ENCODE measurements around the gene EIF2S1. TPM values are rescaled to one million over a fixed set of nuclear protein-coding genes. Genes with fewer than 3 reads are reported as not detected.

The EIF2S1 gene
- total RNA-seq, 1 experiment from 2014 or later, result 165 TPM

GRCh38 chr14:67352055-67352454, 8.1 kb upstream of the EIF2S1 start:
- Histone ChIP-seq H2BK5ac (ENCODE audit: insufficient read length, low read length) (no peak overlapping the region), H4K91ac (ENCODE audit: insufficient read length, low read depth, low read length) (no peak overlapping the region), H3K18ac (ENCODE audit: insufficient read length, low read depth, low read length) (no peak overlapping the region), H3K9me3 (ENCODE audit: control insufficient read depth, low read depth, low read length) (no peaks in the 10 kb centered on the region), H4K20me1 (ENCODE audit: control insufficient read depth, insufficient read depth, insufficient read length) (no peaks in the 10 kb centered on the region), H3K27me3 (ENCODE audit: insufficient read depth, low read length) (no peaks in the 10 kb centered on the region), H2BK12ac (ENCODE audit: insufficient read length, low read depth, low read length) (no peak overlapping the region), H2AK5ac (ENCODE audit: insufficient read length, low read length) (no peak overlapping the region), H3T11ph (ENCODE audit: low read length) (no peak overlapping the region), H3K4ac (ENCODE audit: low read depth, low read length) (no peak overlapping the region), H4K5ac (ENCODE audit: insufficient read length, low read depth, low read length) (no peak overlapping the region), H3K14ac (ENCODE audit: insufficient read depth, low read length) (no peak overlapping the region), H3K4me1 (ENCODE audit: insufficient read depth, low read length) (no peaks in the 10 kb centered on the region), H4K8ac (replicated peaks; ENCODE audit: insufficient read length, low read depth, low read length) (no peak overlapping the region), H3K27ac (ENCODE audit: insufficient read length, low read depth, low read length) (no peak overlapping the region), H2BK120ac (ENCODE audit: low read depth, low read length, poor library complexity, severe bottlenecking) (no peak overlapping the region), H3K4me2 (ENCODE audit: insufficient read depth, insufficient read length, low read length) (no peak overlapping the region), H3K23ac (ENCODE audit: insufficient read length, low read depth, low read length) (no peak overlapping the region), H3K56ac (ENCODE audit: insufficient read length, low read depth, low read length) (no peak overlapping the region), H3K23me2 (ENCODE audit: insufficient read length, low read depth, low read length, poor library complexity, severe bottlenecking) (no peaks in the 10 kb centered on the region), H3K79me2 (ENCODE audit: insufficient read depth, low read length) (peaks cover 2% of the 10 kb centered on the region), H2AFZ (ENCODE audit: low read length) (no peak overlapping the region), H3K79me1 (ENCODE audit: insufficient read depth, low read depth, low read length, poor library complexity, severe bottlenecking) (no peaks in the 10 kb centered on the region), H2BK20ac (ENCODE audit: low read depth, low read length, poor library complexity, severe bottlenecking) (no peak overlapping the region), H2BK15ac (ENCODE audit: low read depth, low read length) (no peak overlapping the region), H3K9ac (ENCODE audit: extremely low read depth, insufficient read length, low read length) (no peak overlapping the region)
- no CpG with 5 or more reads among the region's 5 CpGs for WGBS (ENCODE audit: extremely low coverage, insufficient read length, low lambda C conversion rate)
- Mint-ChIP-seq H3K27me3 (ENCODE audit: low read depth) (no peaks in the 10 kb centered on the region), H3K4me1 (no peaks in the 10 kb centered on the region), H3K27ac (no peak overlapping the region), H3K36me3 (ENCODE audit: insufficient read depth in 1 of 3, low read depth in 3 of 3) (peaks cover 12 to 35% (median 28%) of the 10 kb centered on the region in 3 experiments; a peak in 6 of 7 replicates), H3K4me3 (no peak overlapping the region), H3K9me3 (no peaks in the 10 kb centered on the region)
- no peak for DNase-seq
- TF ChIP-seq, protein P1, sequence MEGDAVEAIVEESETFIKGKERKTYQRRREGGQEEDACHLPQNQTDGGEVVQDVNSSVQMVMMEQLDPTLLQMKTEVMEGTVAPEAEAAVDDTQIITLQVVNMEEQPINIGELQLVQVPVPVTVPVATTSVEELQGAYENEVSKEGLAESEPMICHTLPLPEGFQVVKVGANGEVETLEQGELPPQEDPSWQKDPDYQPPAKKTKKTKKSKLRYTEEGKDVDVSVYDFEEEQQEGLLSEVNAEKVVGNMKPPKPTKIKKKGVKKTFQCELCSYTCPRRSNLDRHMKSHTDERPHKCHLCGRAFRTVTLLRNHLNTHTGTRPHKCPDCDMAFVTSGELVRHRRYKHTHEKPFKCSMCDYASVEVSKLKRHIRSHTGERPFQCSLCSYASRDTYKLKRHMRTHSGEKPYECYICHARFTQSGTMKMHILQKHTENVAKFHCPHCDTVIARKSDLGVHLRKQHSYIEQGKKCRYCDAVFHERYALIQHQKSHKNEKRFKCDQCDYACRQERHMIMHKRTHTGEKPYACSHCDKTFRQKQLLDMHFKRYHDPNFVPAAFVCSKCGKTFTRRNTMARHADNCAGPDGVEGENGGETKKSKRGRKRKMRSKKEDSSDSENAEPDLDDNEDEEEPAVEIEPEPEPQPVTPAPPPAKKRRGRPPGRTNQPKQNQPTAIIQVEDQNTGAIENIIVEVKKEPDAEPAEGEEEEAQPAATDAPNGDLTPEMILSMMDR (conservative IDR thresholded peaks at IDR 0.05), result no peak
